Left hindlimb (tissue), 1 donor: ENCODE measurements around the gene CACNG5.
A peak's percentile ranks its signal among the peaks of the same experiment; 100 is the strongest.
"Not testable (repeated sequence)": the region's sequence is repeated elsewhere in the genome, so short reads cannot be mapped to it uniquely, and the experiment has no call there.

ENCODE experiments used
- DNase-seq: peaks from one replicate; pipeline ENCODE4 v3.0.0-alpha.2; 2018

CACNG5 gene

GRCh38 chr17:66855204-66855603, 20.3 kb downstream of the CACNG5 start:
- no peak for DNase-seq

- no peak for DNase-seq
Measured at GRCh38 chr17:66858226-66859083, 23.5 kb downstream of the CACNG5 start.

DNA sequence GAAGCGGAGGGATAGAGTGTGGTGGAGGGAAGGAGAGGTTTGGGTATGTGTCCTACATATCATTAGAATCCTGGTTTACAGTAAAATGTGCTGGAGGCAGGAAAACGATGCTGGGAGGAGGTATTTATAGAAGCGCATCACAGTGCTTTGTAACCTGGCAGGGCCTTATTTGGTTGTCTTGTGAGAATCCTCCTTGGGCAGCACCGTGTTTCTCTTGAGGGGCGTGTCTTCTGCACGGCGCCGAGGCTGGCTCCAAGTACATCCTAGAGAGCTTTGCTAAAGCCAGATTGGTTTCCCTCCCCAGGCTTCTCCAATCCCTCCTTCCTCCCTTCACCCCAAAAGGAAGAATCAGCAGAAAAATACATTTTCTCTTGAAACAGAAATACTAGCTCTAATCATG, 24.4 kb downstream of the CACNG5 start:
- no peak for DNase-seq

DNA sequence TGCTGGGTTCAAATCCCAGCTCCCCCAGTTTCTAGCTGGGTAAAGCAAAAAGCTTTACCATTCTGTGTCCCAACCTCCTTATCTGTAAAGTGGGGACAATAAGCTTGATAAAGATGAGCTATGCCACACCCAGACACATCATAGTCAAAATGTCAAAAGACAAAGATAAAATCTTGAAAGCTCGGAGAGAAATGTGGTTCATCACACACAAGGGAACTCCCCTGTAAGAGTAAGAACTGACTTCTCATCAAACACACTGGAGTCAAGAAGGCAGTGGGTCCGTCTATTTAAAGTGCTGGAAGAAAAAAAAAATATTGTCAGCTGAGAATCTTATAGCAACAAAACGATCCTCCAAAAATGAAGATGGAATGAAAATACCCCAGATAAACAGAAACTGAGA, 25.3 kb downstream of the CACNG5 start:
- DNase-seq, result no peak

GRCh38 chr17:66863820-66864219, 28.9 kb downstream of the CACNG5 start:
- DNase-seq, result no peak

DNA sequence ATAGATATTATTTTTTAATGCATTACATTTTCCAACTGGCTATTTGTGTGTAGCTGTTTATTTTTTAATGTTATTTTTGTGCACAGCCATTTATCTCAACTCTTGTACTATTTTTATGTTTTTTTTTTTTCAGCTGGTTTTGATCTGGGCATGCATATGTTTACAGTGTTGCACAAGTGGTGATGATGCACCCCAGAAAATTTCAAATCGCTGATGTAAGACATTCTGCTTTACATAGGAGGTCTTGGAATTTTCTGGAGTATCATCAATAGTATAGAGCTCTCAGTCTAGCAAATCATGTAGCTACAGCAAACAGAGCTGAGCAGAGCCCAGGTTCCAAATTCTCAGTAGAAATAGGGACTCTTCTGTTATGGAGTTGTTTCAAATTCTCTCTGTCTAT, 30.2 kb downstream of the CACNG5 start:
- no peak for DNase-seq

DNA sequence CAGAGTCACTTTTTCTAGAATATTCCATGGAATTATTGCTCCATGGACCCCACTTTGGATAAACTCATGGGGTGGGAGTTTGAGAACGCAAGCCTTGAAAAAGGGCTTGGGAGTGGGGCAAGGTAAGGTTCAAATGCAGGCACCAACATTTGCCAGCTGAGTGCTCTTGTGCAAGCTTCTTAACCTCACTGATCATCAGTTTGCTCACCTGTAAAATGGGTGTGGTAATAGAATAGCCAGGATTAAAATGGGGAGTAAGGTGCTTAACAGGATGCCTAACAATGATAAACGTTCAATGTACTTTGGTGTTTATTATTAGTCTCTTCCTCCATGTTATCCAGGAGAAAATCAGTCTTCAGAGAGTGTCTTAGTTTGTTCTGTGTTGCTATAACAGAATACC, 39.0 kb downstream of the CACNG5 start:
- DNase-seq, result no peak

- DNase-seq, result no peak
Measured at GRCh38 chr17:66884931-66885330, 50.0 kb downstream of the CACNG5 start.

- DNase-seq, result no peak
Measured at GRCh38 chr17:66885417-66885816, 50.5 kb downstream of the CACNG5 start.

DNA sequence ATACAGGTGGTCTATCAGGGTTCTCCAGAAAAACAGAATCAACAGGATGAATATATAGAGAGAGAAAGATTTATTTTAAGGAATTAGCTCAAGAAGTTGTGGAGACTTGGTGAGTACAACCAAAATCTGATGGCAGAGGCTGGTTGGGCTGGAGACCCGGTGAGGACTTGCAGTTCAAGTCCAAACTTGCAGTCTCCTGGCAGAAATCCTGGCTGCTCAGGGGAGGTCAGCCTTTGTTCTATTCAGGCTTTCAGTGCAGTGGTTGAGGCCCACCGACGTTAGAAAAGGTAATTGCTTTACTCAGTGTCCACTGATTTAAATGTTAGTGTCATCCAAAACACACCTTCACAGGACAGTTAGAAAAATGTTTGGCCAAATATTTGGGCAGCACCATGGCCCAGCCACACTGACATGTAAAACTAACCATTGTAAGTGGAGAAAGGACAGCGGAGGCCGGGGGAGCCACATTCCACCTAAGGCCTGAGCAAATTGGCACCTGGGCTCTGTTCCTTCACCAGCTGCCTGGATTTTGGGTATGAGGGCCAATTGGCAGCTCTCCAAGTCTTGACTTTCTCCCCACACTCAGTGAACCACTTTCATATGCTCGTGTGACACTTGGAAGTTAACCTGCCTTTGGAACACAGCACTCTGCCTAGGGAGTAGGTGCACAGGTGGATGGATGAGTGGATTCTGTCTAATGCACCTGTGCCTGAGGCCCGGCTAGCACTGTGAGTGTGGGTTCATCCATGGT, 54.7 kb downstream of the CACNG5 start:
- no peak for DNase-seq

DNA sequence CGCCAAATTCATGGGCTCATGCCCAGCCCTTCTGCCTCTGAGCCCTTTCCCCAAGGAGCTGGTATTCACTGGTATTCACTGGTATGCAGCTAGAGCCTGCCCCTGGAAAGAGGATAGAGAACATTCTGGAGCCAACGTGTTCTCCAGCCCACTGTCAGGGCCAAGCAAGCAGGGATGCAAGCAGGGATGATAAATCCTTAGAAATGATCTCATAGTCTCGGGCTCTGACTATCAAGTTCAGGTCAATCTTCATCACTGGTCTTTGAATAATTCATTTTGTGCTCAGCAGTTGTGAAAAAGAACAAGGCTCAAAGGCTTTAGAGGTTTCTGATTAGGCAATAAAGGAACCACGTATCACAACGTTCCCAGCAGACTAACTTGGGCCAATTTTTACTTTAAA, 57.3 kb downstream of the CACNG5 start:
- DNase-seq, result no peak

DNA sequence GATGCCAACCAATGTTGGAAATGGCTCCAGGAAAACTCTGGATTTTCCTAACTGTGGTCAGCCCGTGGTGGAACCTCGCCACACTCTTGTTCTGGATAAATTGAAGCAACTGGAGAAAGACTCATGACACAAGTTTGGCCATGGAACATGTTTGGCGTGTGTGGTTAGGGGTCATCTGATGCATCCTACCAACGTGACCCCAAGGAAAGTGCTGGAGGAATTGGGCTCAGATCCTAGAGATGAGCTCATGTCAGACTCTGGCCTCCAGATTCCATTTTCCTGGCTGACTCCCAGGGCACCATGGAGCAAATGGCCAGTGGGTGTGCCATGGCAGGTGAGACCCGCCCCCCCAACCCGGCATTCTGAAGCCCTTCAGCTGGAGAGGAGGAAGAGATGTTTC, 58.5 kb downstream of the CACNG5 start:
- DNase-seq, result no peak

DNA sequence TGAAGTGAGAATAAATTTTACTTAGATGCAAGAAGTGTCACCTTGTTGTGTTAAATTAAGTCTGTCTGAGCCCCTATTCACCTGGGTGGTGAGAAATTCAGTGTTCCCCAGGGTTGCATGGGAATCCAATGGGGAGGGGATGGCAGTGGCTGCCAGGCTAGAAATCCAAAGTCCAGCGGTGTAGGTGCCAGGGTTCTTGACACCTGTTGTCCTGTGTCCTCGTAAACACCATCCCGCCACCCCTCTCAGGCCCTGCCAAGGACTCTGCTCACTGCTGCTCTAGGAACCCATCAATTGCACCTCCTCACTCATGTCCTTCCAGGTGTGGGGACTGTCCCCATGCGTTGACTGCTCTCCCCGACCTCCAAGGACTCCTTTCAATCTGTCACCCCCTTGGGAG, 58.9 kb downstream of the CACNG5 start:
- no peak for DNase-seq

DNA sequence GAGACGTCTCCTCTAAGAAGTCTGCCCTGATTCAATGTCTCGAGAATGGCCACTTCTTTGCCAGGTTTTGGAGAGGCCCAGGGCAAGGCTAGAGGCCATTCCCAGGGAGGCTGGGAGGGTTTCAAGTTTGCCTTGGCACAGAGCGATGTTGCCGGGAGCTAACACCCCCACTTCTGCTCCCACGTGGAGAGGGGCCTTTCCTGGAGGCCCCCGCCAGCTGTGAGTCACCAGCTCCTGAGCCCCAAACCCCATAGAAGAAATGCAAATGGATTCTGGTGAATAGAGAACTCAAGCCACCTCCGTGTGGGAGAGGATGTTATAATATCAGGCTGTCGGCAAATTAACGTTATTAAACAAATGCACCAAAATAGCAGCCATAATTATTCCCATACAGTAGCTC, 62.2 kb downstream of the CACNG5 start:
- no peak for DNase-seq

DNA sequence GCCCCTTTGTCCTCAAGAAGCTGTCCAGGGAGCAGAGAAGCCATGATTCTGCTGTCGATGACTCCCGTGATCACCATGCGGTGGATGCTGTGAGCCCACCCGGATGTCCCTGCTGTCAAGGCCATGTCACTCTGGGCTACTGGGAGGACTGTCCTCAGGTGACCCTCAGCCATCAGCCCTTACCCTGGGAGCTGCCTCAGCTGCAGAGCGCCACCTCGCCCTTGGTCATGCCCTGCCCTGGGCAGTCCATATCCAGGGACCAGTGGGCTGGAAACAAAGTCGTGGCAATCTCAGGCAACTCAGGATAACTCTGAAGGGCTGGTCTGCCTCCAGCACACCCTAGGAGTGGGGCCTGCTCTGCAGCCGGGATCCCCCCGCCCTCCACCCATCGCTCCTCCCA, 63.6 kb downstream of the CACNG5 start:
- DNase-seq, result no peak

GRCh38 chr17:66900126-66901010, 65.5 kb downstream of the CACNG5 start:
- no peak for DNase-seq

DNA sequence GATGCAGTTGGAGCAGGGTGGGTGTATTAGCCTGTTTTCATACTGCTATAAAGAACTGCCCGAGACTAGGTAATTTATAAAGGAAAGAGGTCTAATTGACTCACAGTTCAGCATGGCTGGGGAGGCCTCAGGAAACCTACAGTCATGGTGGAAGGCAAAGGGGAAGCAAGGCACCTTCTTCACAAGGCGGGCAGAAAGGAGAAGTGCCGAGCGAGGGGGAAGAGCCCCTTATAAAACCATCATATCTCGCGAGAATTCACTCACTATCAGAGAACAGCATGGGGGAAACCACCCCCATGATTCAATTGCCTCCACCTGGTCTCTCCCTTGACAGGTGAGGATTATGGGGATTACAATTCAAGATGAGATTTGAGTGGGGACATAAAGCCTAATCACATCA, 68.4 kb downstream of the CACNG5 start:
- not testable (repeated sequence) for DNase-seq

DNA sequence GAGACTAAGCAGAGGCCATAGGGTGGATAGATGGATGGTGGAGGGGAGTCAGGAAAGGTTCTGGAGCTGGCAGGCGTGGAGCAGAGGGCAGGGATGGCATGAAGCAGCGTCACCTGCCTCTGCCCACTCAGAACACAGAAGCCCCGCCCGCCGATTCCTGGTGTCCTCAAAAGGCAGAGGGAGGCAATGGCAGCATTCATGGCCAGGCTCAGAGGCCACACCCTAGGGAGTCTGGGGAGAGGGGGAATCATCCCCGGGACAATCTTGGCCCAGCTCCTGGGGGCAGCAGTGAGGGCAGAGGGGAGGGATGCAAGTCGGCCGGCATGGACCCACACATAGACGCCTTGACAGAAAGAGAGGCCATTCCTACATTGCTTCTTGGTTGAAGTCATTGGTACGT, 68.9 kb downstream of the CACNG5 start:
- no peak for DNase-seq

DNA sequence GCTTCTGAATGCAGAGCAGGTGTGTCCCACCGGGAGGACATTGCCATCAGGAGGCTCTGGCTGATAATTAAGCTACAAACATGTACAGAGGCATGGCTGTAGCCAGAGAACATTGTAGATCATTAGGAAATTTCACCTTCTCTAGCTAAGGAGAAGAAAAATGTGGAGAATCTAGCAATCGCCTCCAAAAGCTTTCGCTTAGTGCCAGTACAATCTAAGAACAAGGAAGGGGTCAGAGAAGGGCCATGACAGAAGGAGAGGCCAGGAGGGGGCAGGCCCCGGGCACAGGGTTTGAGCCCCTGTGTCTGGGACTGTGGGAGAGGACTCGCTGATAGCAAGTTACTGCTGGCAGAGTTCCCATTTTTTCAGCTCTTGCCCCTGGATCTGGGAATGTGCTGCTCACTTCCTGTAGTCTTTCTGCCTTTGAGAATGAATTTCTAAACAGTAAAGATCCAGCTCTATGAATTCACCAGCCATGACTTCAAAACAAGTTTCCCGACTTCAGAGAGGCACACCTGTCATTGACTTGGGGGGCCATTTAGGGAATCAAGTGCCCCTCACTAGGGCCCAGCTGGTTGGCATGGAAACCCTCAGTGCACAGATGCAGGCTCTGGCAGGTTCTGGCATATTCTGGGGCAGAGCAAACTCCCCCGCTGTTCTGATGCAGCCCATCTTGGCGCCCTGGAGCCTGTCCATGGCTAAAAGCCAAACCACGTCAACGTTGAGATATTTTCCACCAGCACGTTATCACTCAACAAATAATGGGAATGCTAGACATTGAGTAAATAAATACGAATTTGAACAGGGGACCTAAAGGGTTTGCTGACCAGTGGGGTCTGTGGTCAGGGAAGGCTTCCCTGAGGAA, 70.1 kb downstream of the CACNG5 start:
- DNase-seq, result peak; percentile 59

DNA sequence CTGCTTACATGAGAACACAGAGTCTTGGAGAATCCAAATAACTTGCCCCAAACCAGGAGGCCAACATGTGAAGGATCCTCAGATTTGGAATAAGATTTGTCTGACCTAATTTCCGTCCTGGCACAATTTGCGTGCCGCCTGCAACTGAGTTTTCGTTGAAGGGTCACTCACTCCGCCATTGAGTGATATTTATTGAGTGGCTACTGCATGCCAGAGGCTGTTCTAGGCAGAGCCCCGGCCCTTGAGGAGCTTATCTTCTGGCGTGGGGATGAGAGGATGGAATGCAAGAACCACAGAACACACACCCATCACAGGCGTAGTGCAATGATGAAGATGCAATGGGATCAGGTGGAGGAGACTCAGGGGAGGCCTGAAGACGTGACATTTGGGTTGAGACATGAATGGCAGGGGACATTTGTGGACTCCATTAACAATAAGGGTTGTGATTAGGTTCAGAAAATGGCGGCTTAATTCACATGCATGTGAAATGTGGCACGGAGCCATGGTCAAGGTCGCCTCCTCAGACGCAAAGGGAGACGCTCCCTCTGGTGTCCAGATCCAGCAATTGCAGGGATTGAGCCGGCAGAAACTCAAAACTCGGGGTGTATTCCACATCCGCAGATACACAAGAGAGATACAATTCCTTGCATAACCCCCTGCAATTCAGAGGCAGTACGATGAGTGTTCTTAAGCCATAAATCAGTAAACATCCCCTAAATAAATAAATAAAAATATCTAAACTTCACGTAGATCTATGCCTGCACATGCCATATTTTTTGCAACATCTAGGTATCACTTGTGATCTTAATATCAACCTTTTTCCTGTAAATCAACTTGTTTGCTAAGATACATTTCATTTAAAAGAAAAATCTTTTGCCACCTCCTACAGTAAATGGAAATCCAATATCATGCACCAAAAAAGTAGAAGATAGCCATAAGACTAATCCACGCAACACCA, 71.7 kb downstream of the CACNG5 start:
- peak; percentile 74 for DNase-seq

DNA sequence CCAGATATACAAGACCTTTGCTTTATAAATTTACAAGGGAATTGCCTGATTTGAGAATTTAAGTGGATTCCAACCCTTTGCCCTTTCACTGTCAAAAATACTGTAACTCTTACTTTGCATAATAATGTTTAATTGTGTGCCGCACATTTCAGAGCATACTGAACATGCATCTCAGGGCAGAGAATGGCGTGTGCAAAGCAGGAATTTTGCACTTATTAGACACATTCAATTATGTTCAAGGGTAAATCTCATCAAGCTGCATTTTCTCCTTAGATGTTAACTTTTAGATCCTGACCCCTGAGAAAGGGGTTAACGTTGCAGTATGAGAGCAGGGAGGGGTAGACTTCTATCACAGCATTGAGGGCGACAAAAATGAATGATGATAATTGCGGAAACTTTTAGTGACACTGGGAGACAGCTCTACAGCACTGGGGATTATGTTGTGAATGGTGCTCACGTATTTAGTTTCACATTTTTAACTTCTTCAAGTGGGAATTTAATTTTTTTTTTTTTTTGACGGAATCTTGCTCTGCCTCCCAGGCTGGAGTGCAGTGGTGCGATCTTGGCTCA, 75.0 kb downstream of the CACNG5 start:
- DNase-seq, result no peak
